Upper lobe of left lung (tissue), 4 donors: ENCODE measurements around the gene STRBP.

Source experiments
- EP300 ChIP-seq, 4 donors: sonication (generic); formaldehyde crosslinking; IDR thresholded peaks; one replicate each; pipeline ENCODE4 v1.5.1; 2017; ENCODE audit warnings: antibody characterized with exemption in 4 of 4, control low read depth in 2 of 4
- TF ChIP-seq, protein P1 (sequence below), 6 experiments: fragments of 450-650 bp in 4 of 6; fragments of 200-600 bp in 2 of 6; sonication (generic) in 2 of 6; IDR thresholded peaks; one replicate each; pipeline ENCODE4 v1.5.1; 2016 to 2019; ENCODE audit warnings: antibody characterized with exemption in 6 of 6

- TF ChIP-seq EP300 (IDR thresholded peaks at IDR 0.05): no peak
- TF ChIP-seq, protein P1, sequence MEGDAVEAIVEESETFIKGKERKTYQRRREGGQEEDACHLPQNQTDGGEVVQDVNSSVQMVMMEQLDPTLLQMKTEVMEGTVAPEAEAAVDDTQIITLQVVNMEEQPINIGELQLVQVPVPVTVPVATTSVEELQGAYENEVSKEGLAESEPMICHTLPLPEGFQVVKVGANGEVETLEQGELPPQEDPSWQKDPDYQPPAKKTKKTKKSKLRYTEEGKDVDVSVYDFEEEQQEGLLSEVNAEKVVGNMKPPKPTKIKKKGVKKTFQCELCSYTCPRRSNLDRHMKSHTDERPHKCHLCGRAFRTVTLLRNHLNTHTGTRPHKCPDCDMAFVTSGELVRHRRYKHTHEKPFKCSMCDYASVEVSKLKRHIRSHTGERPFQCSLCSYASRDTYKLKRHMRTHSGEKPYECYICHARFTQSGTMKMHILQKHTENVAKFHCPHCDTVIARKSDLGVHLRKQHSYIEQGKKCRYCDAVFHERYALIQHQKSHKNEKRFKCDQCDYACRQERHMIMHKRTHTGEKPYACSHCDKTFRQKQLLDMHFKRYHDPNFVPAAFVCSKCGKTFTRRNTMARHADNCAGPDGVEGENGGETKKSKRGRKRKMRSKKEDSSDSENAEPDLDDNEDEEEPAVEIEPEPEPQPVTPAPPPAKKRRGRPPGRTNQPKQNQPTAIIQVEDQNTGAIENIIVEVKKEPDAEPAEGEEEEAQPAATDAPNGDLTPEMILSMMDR (IDR thresholded peaks at IDR 0.05): no peak
These were observed 117.5 kb downstream of the STRBP start for GRCh38 chr9:123150708-123151503.
